CD14-positive monocyte (primary cell): ENCODE data around the gene KRTAP5-5. TPM values are rescaled to one million over a fixed set of nuclear protein-coding genes. Genes with fewer than 3 reads are reported as not detected.

ENCODE experiments used
- DNase-seq, 3 donors: peaks; one replicate each; pipeline ENCODE4 v3.0.0-alpha.2; 2011 to 2022
- H2AFZ ChIP-seq: 2 replicates; pipeline ENCODE4 v1.6.0; 2012; ENCODE audit warnings: mild to moderate bottlenecking, low read depth, low read length, inconsistent platforms; ENCODE audit not compliant: insufficient read depth, poor library complexity, severe bottlenecking
- H3K27ac ChIP-seq, 2 donors: 1 replicate in 1 of 2; 2 replicates in 1 of 2; pipeline ENCODE4 v1.5.1; 2012 to 2013; ENCODE audit warnings: low read length in 2 of 2, control low read depth in 1 of 2, inconsistent platforms in 1 of 2, low read depth in 1 of 2, mild to moderate bottlenecking in 1 of 2
- H3K27me3 ChIP-seq, 2 donors: one replicate each; pipeline versions ENCODE4 v1.6.0 to v1.6.1; 2011 to 2013; ENCODE audit warnings: low read length in 2 of 2; ENCODE audit not compliant: control insufficient read depth in 2 of 2, insufficient read depth in 2 of 2
- H3K36me3 ChIP-seq, 2 donors: replicated peaks in 1 of 2; 1 replicate in 1 of 2; 2 replicates in 1 of 2; pipeline versions ENCODE4 v1.5.1 to v1.6.1; 2012 to 2013; ENCODE audit warnings: low read length in 2 of 2, control low read depth in 1 of 2, inconsistent platforms in 1 of 2, mild to moderate bottlenecking in 1 of 2; ENCODE audit not compliant: insufficient read depth in 2 of 2, control insufficient read depth in 1 of 2
- H3K4me1 ChIP-seq, 2 donors: 1 replicate in 1 of 2; 2 replicates in 1 of 2; pipeline versions ENCODE4 v1.5.1 to v1.6.1; 2012 to 2013; ENCODE audit warnings: low read length in 2 of 2, control low read depth in 1 of 2, inconsistent platforms in 1 of 2, mild to moderate bottlenecking in 1 of 2, moderate library complexity in 1 of 2; ENCODE audit not compliant: insufficient read depth in 2 of 2, control insufficient read depth in 1 of 2
- H3K4me2 ChIP-seq: replicated peaks from 2 replicates; pipeline ENCODE3; 2012; ENCODE audit warnings: low read length, moderate library complexity, mild to moderate bottlenecking; ENCODE audit not compliant: poor library complexity, severe bottlenecking; ENCODE audit errors: extremely low read depth
- H3K4me3 ChIP-seq, 3 experiments: fragments of 200-600 bp in 1 of 3; sonication (generic) in 1 of 3; replicated peaks in 1 of 3; 1 replicate in 2 of 3; 2 replicates in 1 of 3; pipeline ENCODE4 v1.5.1; 2011 to 2013; ENCODE audit warnings: low read length in 3 of 3, mild to moderate bottlenecking in 3 of 3, control low read depth in 2 of 3, low read depth in 2 of 3, inconsistent platforms in 1 of 3, moderate library complexity in 1 of 3
- H3K79me2 ChIP-seq: 2 replicates; pipeline ENCODE4 v1.6.0; 2012; ENCODE audit warnings: mild to moderate bottlenecking, control low read depth, inconsistent platforms, low read length, moderate library complexity; ENCODE audit not compliant: insufficient read depth
- H3K9ac ChIP-seq: 2 replicates; pipeline ENCODE4 v1.6.0; 2017; ENCODE audit warnings: low read length, mild to moderate bottlenecking; ENCODE audit not compliant: insufficient read depth, poor library complexity, severe bottlenecking
- H3K9me3 ChIP-seq, 2 donors: replicated peaks in 1 of 2; 1 replicate in 1 of 2; 2 replicates in 1 of 2; pipeline versions ENCODE4 v1.5.1 to v1.6.1; 2012 to 2013; ENCODE audit warnings: low read length in 2 of 2, control low read depth in 1 of 2; ENCODE audit not compliant: control insufficient read depth in 1 of 2, insufficient read depth in 1 of 2
- H4K20me1 ChIP-seq: 2 replicates; pipeline ENCODE4 v1.6.0; 2012; ENCODE audit warnings: mild to moderate bottlenecking, low read length, control low read depth, moderate library complexity; ENCODE audit not compliant: insufficient read depth
- H3K27ac Mint-ChIP-seq, 7 donors: one replicate each; pipeline ENCODE4 v1.8.0; 2020; ENCODE audit warnings: mild to moderate bottlenecking in 7 of 7, mixed read lengths in 7 of 7, moderate library complexity in 6 of 7, inconsistent platforms in 2 of 7
- H3K27me3 Mint-ChIP-seq, 3 donors: one replicate each; pipeline ENCODE4 v1.8.0; 2021 to 2022; ENCODE audit warnings: low read depth in 3 of 3, mild to moderate bottlenecking in 3 of 3, mixed read lengths in 3 of 3, moderate library complexity in 3 of 3, inconsistent platforms in 1 of 3
- H3K36me3 Mint-ChIP-seq, 2 donors: one replicate each; pipeline ENCODE4 v1.8.0; 2020; ENCODE audit warnings: mixed read lengths in 2 of 2, inconsistent platforms in 1 of 2, mild to moderate bottlenecking in 1 of 2
- H3K4me1 Mint-ChIP-seq: one replicate; pipeline ENCODE4 v1.8.0; 2020; ENCODE audit warnings: mild to moderate bottlenecking, mixed read lengths
- H3K4me3 Mint-ChIP-seq, 2 donors: one replicate each; pipeline ENCODE4 v1.8.0; 2020; ENCODE audit warnings: mild to moderate bottlenecking in 2 of 2, mixed read lengths in 2 of 2, moderate library complexity in 1 of 2
- H3K9me3 Mint-ChIP-seq, 7 donors: one replicate each; pipeline ENCODE4 v1.8.0; 2020 to 2022; ENCODE audit warnings: mixed read lengths in 7 of 7, mild to moderate bottlenecking in 6 of 7, moderate library complexity in 6 of 7, inconsistent platforms in 2 of 7
- CTCF ChIP-seq: fragments of 200-600 bp; IDR thresholded peaks from one replicate; pipeline ENCODE4 v1.8.0; 2022; ENCODE audit warnings: antibody characterized with exemption, mild to moderate bottlenecking
- WGBS: methylation state at CpG from one replicate; pipeline ENCODE4 v1.1.5; 2013; ENCODE audit warnings: missing lambda C conversion rate; ENCODE audit not compliant: insufficient coverage; 5-methylcytosine and 5-hydroxymethylcytosine counted together
- intact Hi-C, 2 donors: fragments of 100-400 bp; cut with micrococcal nuclease; formaldehyde crosslinking; loops; one replicate each; pipeline versions ENCODE4 v1.15.0 to v1.15.1; 2023
- polyA plus RNA-seq, 3 donors: library from polyadenylated mRNA; depleted of rRNA in 1 of 3; unstranded in 2 of 3; stranded (reverse) in 1 of 3; fragments of 300-500 nt in 2 of 3; fragments of >200 nt in 1 of 3; fragmentation: Illumina TruSeq in 2 of 3; gene quantifications; 1 replicate in 2 of 3; 2 replicates in 1 of 3; pipeline ENCODE4 v1.2.3, GENCODE V29; 2012 to 2021

KRTAP5-5 gene
- polyA plus RNA-seq, 3 donors, result not detected

- H3K4me3 Mint-ChIP-seq, result no peak overlapping the region
- DNase-seq, result no peak
- Histone ChIP-seq H3K4me1 (no peaks in the 10 kb centered on the region), H3K9me3 (no peaks in the 10 kb centered on the region), H3K9ac (no peak overlapping the region), H3K79me2 (no peaks in the 10 kb centered on the region), H3K4me2 (no peak overlapping the region), H3K36me3 (no peaks in the 10 kb centered on the region), H2AFZ (no peak overlapping the region), H3K27me3 (no peaks in the 10 kb centered on the region), H3K27ac (no peak overlapping the region), H3K4me3 (no peak overlapping the region), H4K20me1 (no peaks in the 10 kb centered on the region)
- no peaks in the 10 kb centered on the region for H3K9me3 Mint-ChIP-seq
- TF ChIP-seq CTCF, result no peak
- no peak overlapping the region for H3K27ac Mint-ChIP-seq
- intact Hi-C loops, result no loop called here
- WGBS, result 84% methylated on average over 8 of the region's 8 CpGs
- no peaks in the 10 kb centered on the region for H3K4me1 Mint-ChIP-seq
- peaks cover 7 to 34% (median 24%) of the 10 kb centered on the region in 3 donors for H3K27me3 Mint-ChIP-seq
- no peaks in the 10 kb centered on the region for H3K36me3 Mint-ChIP-seq
These were observed 8.8 kb downstream of the KRTAP5-5 start for GRCh38 chr11:1638344-1638743.

- no peak for TF ChIP-seq CTCF
- WGBS, result 88% methylated on average over 11 of the region's 18 CpGs
- Histone ChIP-seq H3K27me3 (no peaks in the 10 kb centered on the region), H3K79me2 (no peaks in the 10 kb centered on the region), H3K36me3 (no peaks in the 10 kb centered on the region), H2AFZ (no peak overlapping the region), H3K27ac (no peak overlapping the region), H3K9ac (no peak overlapping the region), H3K4me1 (no peaks in the 10 kb centered on the region), H3K9me3 (no peaks in the 10 kb centered on the region), H3K4me3 (no peak overlapping the region), H3K4me2 (no peak overlapping the region), H4K20me1 (no peaks in the 10 kb centered on the region)
- DNase-seq, result no peak
- peaks cover 7 to 31% (median 24%) of the 10 kb centered on the region in 3 donors for H3K27me3 Mint-ChIP-seq
- H3K9me3 Mint-ChIP-seq, result no peaks in the 10 kb centered on the region
- no peak overlapping the region for H3K4me3 Mint-ChIP-seq
- H3K4me1 Mint-ChIP-seq, result no peaks in the 10 kb centered on the region
- H3K36me3 Mint-ChIP-seq, result no peaks in the 10 kb centered on the region
- no peak overlapping the region for H3K27ac Mint-ChIP-seq
- intact Hi-C loops, result no loop called here
These were observed 9.6 kb downstream of the KRTAP5-5 start for GRCh38 chr11:1639102-1639620.
